HuH-7 (cell line): Measurements from ENCODE around the gene GPR68.

Experiments
- DNase-seq: peaks from one replicate; pipeline ENCODE4 v3.0.0; 2011; ENCODE audit warnings: low spot score

GPR68 gene

DNA sequence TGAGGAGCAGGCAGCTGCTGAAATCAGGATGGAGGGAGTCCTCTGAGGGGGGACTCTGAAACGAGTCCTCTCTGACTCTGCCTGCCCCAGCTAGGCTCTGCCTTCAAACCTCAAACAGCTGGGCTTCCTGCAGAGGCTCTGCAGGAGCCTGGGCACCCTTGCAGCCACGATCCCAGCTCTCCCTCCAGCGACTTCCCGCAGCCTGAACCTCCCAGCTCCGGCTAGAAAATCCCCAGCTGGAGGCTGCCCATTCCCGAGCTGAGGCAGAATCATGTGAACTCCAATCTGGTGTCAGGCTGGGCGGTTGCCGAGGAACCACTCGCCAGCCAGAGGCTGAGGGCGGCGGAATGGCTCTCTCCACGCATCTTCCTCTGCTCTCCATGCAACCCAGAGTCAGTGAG lies at the start of gene GPR68:
GPR68 (minus strand) TSS at position 204 of the 401 bp plus-strand sequence. CDS start 9,654 bp downstream, outside the sequence.
- DNase-seq: no peak

DNA sequence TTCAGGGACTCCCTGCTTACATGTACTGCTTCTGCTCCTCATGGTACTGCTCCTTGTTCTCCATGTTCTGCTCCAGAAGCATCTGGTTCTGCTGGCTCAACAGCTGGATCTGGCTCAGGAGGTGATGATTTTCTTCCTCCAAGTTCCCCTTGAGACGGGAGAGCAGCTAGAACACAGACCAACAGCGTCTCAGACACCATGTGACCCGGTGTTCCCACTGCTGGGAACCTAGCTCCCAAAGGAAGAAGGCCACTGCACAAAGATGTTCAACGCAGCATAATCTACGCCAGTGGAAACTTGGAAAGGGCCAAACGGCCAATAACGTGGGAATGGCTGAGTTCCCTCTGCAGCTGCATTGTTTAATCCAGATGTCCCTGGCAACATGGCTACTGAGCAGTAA lies 49.6 kb upstream of the GPR68 start:
- no peak for DNase-seq

GRCh38 chr14:91293281-91293680 lies 48.8 kb upstream of the GPR68 start:
- no peak for DNase-seq

DNA sequence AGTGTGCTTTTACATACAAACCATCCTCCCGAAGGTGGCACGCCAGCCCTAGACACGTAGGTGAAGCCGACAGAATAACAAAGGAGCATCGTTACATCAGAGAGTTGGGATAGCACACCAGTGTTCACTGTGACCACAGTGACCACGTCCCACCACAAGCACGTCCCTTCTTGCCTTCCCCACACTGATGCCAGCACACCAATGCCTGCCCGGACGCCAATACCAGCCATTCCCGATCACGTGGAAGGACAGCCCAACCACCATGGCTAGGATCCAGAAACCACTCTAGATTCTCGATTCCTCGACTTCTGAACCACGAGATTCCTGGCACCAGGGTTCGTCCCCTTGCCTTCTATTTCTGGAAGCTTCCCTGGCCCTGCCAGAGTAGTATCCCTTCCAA lies 48.0 kb upstream of the GPR68 start:
- DNase-seq: no peak

GRCh38 chr14:91291786-91292405 lies 47.4 kb upstream of the GPR68 start:
- no peak for DNase-seq

DNA sequence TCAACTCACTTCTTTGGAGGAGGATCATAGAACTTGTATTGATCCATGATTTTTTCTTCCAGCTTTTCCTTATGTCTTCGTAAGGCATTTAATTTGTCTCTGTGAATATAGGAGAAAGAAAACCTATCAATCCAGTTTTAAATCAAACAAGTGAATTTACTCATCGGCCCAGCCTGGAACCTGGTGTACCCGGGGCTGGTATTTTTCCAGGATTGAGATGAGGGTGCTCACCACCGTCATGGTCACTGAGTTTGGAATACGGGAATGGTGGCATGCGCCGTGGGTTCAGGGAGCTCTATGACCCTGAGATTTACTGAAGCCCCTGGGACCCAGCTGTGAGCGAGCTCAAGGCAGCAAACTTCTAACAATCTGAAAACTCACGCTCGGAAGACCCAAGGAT lies 46.5 kb upstream of the GPR68 start:
- no peak for DNase-seq

GRCh38 chr14:91289464-91289863 lies 45.0 kb upstream of the GPR68 start:
- no peak for DNase-seq

- DNase-seq: no peak
Observed at GRCh38 chr14:91288876-91289275, 44.4 kb upstream of the GPR68 start.

GRCh38 chr14:91286530-91286937 lies 42.0 kb upstream of the GPR68 start:
- DNase-seq: peak; percentile 92

DNA sequence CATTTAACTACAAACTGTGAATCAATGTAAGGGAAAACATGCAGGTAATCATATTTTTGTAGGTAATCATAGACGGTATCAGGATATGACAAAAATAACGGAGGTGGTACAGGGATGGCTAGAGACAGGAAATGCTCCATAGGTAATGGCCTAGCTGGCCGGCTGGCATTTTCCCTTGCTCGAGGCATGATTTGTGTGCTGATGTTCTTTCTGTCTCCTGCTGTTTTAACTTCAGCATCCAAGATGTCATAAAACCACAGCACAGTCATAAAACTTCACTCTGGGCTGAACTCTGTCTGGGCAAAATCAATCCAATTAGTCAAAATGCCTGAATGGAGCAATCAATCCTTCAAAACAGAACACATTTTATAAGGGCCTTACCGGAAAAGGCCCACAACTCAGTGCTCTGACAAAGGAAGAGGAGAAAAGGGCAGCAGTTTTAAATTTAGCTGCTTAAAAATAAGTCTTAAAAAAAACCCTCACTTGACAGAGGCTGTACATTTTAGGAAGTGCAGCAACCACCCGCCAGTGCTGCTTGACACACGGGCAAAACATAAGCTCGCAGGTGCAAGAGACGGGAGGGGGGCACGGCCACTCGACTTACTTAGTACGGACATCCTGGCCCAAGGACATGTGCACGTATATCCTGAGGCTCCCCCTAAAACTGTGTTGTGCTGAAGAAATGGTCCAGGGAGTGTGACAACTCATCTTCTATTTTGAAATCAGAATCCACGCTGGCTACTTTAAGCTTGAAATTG lies 40.5 kb upstream of the GPR68 start:
- DNase-seq: no peak

GRCh38 chr14:91284146-91284790 lies 39.8 kb upstream of the GPR68 start:
- DNase-seq: no peak

DNA sequence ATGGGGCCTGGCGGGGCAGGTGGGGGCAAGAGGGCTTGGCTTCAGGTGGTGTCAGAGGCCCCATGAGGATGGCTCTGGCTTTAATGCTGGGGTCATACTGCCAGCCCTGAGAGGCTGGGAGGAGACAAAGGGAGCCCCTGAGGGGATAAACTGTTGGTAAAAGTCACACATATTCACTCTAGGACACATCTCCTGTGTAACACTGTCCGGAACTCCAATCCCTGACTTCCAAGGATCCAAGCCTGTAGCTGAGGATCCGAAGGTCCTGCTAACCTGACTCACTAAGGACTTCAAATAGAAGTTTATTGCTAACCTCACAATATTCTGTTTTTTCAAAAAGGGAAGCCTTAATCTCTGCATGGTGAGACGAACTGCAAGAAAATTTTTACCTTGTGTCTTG lies 39.2 kb upstream of the GPR68 start:
- DNase-seq: no peak

DNA sequence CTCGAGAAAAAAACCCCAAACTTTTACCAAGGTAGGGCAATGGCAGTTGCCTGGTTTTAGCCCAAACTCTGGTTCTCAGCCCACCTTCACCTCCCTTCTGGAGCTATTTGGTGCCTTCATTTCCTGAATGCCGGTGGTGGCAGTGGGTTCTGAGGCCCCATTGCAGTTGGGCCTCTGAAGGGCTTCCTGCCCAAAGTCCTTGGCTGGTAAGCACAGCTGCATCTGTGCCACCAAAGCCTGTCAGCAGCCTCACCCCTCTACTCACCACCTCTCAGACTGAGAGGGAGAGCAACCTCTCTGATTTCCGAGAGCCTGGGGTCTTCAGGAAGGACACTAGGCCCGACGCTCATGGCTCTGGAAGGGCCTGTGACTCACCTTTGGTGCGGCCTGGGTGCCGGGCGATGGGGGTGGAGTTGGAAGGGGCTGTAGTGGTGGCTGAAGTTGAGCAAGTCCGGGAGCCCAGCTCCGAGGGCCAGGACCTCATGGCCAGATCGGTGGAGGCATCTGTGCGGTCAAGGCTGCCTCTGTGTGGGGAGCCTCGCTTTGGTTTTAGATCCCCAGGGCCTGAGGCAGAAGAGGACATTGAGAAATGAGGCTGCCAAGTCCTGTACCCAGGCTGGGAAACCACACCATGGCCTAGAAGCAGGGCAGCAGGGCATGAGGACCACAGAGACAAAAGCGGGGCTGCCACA lies 38.6 kb upstream of the GPR68 start:
- no peak for DNase-seq

DNA sequence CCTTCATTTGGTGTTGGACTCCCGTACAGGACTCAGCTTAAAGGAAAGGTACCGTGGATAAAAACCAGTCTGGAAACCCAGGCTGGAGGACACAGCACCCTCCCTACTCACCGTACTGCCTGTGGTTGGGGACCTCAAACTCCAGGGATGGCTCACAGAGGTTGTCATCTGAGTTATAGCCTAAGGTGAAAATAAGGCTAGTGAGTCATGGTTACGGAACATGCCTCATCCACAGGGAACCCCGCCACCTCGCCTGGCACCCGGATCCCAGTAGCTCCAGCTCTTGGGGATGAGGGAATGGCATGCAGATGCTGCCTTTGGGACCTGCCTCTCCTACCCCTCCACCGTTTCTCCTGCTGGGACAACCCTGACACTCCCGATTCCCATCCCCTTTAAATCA lies 36.8 kb upstream of the GPR68 start:
- DNase-seq: no peak

DNA sequence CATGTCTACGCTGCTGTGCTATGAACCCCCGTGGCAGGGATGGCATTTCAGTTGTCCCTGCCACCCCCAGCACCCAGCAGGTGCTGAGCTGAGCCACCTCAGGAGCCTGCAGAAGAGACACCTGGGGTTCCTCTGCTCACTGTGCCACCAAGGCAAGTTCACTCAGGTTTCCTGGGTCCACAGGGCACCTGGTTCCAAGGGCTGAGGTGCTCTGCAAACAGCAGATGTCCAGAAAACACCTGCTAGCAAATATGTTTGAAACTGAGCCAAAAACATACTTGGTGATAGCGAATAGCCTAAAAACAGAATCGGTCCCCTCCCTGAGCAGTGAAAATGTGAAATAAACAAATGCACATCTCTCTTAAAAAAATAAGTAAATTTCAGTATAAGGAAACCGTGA lies 35.6 kb upstream of the GPR68 start:
- DNase-seq: no peak

DNA sequence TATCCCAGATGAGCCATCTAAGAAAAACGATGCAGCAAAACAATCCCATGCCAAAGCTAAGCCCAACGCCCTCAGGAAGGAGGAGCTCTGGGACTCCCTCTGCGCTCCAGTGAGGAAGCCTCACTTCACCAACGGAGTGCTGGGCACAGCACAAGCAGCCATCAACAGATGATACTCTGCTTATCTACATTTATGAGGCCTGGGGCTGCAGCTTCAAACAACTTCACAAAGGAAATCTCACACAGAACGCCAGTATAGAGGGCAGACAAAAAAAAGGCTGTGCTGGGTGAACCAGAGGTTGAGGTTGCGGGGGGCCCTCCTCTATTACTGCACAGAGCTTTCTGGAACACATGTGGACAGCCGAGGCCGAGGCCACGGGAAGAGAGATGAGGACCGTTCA lies 34.9 kb upstream of the GPR68 start:
- no peak for DNase-seq

DNA sequence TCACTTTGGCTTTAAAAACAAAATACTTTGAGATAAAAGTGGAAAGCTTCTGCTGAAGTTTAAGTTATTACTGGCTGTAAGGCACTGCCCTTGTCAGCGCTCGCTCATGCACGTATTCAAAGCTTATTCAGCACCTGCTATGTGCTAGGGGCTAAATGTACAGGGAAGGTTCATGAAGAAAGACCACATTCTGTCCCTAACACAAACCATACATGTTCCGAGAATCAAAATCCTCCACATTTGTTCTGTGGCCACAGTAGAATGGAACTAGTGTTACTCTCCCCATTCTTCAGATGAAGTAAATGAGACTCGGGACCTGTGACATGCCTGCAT lies 33.8 kb upstream of the GPR68 start:
- no peak for DNase-seq

DNA sequence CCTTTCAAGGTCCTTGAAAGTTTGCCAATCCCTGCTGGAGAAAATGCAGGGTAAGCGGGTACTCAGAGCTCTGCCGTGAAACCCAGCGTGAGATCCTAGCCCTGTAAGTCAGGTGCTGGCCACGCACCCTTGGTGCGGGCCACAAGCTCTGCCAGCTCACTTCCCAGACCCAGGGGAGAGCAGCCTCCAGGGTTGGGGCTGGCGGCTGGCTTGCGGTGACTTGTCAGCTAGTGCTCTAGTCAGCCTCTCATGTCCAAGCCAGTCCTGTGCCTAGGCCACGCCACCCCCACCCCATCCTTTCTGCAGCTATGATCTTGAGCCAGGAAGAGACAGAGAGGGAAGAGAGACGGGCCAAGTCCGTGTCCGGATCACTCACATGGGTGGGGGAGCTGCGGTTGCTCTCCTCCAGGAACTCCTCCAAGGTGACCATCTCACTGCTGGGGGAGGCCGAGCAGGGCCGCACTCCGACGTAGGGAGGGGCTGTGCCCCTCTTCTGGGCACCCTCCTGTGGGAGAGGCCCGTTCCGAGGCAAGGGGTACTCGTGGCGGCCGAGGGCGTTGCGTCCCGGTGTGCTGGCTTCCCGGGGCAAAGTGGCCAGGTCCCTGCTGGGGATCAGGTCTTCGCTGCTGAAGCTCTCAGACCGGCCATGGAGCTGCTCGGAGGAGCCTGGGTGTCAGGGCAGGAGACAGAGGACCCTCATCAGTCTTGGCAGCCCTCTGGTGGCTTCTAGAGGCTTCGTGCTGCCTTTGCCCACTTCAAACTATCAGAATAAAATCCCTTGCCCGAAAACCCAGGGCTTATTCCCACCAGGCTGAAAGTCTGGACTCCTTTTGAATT lies 33.3 kb upstream of the GPR68 start:
- no peak for DNase-seq

- no peak for DNase-seq
Observed at GRCh38 chr14:91274796-91275195, 30.3 kb upstream of the GPR68 start.

DNA sequence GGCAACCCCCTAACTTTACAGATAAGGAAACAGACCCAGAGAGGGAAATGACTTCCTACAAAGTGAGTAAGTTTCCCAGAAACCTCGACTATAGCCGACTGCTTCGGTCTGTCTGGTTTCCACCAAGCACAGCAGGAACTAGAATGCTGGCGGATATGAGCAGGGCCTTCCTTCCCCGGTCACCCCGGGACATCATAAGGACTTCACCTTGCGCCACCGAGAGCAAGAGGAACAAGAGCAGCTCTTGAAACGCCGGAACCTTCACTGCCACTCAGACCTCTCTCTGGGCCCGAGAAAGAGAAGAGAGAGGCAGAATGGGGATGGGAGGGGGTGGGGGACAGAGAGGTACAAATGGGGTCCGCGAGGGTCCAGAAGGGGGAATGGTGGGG lies 29.4 kb upstream of the GPR68 start:
- DNase-seq: no peak

- no peak for DNase-seq
Observed at GRCh38 chr14:91273273-91273884, 28.9 kb upstream of the GPR68 start.
